GM19324 (cell line): ENCODE measurements around the gene UCP2.
"Not testable (repeated sequence)": the region's sequence is repeated elsewhere in the genome, so short reads cannot be mapped to it uniquely, and the experiment has no call there.

Experiments
- ATAC-seq: cut with Tn5 transposase; IDR thresholded peaks from one replicate; pipeline ENCODE4 v1.9.1; 2021; ENCODE audit warnings: mild to moderate bottlenecking, moderate library complexity; ENCODE audit not compliant: unreplicated experiment, low FRiP score

Gene UCP2

GRCh38 chr11:73949246-73949645 is 33.4 kb downstream of the UCP2 start:
- no peak for ATAC-seq

GRCh38 chr11:73946798-73947458 is 35.7 kb downstream of the UCP2 start:
- no peak for ATAC-seq

DNA sequence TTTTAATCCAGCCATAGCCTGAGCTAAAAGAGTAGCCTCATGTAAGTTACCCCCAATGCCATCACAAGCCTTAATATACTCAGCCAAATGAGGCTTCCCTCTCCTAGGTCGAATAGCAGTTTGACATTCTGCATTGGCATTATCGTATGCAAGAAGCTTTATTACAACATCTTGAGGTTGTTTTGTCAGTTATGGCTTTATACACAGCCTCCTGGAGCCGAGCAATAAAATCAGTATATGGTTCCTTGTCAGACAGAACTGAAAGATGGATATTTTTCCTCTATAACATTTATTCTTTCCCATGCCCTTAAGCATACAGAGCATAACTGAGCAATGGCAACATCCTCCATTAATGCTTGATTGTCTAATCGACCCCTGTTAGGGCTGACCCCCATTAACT is 37.2 kb downstream of the UCP2 start:
- no peak for ATAC-seq

DNA sequence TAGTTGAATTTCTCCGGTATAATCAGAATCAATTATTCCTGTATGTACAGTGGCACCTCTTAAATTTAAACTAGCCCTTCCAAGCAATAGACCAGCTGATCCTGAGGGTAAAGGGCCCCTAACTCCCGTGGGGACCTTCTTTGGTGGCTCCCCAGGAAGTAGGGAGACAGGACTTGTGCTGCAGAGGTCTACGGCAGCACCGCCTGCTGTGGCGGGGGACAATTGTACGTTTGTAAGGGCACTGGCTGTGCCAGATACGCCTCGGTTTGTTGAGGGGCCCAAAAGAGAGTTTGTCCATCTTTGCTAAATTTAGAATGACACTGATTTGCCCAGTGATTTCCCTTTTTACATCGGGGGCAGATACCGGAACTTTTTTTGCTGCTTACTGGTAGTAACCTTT is 37.7 kb downstream of the UCP2 start:
- no peak for ATAC-seq

DNA sequence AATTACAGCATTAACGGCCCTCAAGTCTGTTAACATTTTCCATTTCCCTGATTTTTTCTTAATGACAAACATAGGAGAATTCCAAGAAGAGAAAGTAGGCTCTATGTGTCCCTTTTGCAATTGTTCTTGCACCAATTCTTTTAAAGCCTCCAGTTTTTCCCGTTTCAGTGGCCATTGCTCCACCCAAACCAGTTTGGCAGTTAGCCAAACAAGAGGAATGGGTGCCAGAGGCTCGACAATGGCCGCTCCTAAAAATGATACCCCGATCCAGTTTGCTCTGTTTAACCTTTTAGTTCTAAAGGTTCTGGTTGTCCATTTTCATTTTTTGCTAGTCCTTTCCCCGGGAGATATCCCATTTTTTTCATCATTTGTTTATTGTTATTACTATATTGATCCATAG is 38.6 kb downstream of the UCP2 start:
- ATAC-seq, result no peak

DNA sequence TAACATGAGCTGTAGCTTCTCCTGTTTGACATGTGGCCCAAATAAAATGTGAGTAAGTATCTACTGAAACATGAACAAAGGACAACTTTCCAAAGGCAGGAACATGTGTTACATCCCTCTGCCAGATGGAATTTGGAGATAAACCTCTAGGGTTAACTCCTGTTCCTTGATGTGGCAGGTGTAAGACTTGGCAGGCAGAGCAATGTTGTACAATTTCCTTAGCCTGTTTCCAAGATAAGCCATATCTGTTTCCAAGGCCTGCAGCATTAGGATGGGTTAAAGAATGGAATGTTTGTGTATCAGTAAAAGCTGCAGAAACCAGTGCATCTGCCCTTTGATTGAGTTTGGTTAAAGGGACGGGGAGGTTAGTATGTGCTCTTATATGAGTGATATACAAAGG is 40.6 kb downstream of the UCP2 start:
- no peak for ATAC-seq

DNA sequence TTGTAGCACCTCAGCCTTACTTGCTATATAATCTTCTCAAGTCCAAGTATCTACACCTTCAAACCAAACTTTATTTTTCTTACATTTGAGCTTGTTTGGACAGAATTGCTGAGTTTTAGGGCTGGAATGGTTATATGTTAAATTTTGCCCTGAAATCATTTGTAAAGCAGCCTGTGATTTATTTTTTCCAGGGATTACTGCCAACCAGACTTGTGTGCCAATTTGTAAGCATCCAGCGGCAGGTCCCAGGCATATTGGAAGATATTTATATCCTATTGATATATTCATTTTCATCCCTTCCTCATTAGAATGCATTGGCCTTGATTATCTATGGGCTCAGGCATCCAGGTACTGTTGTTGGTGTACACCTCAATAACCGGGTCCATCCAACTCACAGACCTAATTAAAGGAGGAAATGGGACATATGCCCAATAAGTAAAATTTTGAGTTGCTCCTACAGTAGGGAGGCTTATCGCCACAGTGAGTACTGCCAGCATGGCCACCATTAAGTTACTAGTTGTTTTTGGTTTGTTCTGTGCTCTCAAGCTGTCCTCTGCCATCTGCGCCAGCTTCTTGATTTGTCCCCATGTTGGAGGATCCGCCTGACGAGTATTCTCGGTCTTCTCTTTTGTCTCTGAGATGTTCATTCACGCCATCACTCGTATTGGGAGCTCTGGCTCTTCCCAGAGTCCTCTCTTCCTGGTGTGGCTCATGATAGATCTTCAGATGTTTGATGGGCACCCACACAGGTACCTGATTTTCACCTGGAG is 41.7 kb downstream of the UCP2 start:
- no peak for ATAC-seq

GRCh38 chr11:73939096-73939495 is 43.5 kb downstream of the UCP2 start:
- ATAC-seq, result no peak

GRCh38 chr11:73936047-73936446 is 46.6 kb downstream of the UCP2 start:
- not testable (repeated sequence) for ATAC-seq

DNA sequence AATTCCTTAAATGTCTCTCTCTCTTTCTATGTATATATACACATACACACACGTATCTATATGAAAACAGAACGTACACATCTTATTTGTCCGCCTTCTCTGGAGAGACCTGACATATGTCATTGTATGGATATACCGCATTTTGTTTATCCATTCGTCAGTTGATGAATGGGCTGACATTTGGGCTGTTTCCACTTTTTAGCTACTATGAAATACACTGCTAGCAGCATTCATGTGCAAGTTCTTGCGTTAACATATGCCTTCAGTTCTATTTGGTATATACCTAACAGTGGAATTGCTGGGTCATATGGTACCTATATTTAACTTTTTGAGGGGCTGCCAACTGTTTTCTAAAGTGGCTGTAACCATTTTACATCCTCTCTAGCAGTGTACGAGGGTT is 49.9 kb downstream of the UCP2 start:
- ATAC-seq, result no peak

DNA sequence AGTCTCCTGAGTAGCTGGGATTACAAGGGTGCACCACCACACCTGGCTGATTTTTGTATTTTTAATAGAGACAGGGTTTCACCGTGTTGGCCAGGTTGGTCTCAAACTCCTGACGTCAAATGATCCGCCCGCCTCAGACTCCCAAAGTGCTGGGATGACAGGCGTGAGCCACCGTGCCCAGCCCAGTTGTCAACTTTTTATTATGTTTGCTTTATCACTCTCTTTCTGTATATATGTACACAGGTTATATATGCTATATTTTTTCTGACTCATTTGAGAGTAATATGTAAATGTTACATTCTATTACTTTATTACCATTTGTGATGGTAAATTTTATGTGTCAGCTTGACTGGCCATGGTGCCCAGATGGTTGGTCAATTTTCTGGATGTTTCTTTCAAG is 50.7 kb downstream of the UCP2 start:
- no peak for ATAC-seq

- ATAC-seq, result no peak
Observed at GRCh38 chr11:73931039-73931645, 51.5 kb downstream of the UCP2 start.

- no peak for ATAC-seq
Observed at GRCh38 chr11:73929388-73929787, 53.3 kb downstream of the UCP2 start.
